ENCODE data around the gene ZNRF3. TPM values are rescaled to one million over a fixed set of nuclear protein-coding genes. Genes with fewer than 3 reads are reported as not detected.
"Not testable (repeated sequence)": the region's sequence is repeated elsewhere in the genome, so short reads cannot be mapped to it uniquely, and the experiment has no call there.

The ZNRF3 gene
- total RNA-seq = 13.6 TPM

DNA sequence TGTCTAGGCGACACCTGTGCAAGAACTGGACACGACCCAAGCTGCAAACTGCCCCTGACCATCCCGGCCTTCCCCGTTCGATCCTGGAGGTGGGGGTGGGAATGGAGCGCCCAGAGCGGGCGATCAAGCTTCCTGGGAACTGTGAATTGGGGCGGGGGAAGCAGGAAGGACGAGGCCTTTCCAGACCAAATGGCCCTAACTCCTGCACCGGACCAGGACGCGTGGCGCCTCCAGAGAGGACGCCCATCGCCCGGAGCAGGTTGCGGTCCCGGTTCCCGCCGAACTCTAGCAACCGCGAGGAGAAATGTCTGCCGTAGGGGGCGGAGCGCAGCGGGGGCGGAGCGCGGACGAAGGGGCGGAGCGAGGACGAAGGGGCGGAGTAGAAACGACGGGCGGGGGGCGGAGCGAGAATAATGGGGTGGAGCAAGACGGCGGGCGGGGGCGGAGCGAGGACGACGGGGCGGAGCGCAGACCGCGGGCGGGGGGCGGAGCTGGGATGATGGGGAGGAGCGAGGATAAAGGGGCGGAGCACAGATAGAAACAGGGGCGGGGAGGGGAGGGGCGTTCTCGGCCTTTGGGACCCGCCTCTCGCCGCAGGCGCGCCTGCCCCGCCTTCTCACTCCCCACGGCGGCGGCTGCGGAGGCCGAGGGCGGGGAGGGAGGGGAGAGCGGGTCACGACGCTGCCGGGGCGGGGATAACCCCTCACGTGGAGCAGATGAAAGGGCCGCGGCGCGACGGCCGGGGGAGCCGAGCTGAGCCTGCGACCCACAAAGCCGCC is at the start of gene ZNRF3:
Gene ZNRF3 (plus strand): TSS at position 695 of the 779 bp plus-strand sequence. CDS start 195 bp downstream, outside the sequence.
- DNase-seq (ENCODE audit: low spot score) = peak; percentile 94

DNA sequence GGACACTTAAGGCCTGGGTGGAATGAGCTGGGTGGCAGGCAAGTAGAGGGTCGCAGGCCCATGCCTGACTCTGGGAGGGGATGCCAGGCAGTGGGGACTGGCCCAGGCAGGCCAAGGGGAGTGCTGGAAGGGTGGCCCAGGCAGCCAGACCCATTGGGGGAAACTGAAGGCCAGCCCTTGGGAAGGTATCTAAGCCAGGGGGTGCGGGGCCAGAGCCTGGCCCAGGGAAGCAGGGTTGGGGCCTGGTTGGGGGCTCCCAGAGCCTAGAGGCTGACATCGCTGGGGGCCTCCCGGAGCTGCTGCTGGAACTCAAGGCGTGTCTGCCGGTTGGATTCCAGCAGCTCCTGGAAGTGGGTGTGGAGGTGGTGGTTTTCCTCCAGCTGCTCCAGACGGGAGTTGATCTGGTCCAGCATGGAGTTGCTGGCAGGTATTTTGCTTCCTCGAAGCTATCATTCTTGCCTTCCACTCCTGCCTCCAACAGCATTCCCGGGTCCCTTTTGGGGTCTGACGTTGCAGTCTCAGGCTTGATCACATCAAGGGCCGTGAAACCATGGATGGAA is 47.7 kb upstream of the ZNRF3 start:
- DNase-seq (ENCODE audit: low spot score) = no peak

DNA sequence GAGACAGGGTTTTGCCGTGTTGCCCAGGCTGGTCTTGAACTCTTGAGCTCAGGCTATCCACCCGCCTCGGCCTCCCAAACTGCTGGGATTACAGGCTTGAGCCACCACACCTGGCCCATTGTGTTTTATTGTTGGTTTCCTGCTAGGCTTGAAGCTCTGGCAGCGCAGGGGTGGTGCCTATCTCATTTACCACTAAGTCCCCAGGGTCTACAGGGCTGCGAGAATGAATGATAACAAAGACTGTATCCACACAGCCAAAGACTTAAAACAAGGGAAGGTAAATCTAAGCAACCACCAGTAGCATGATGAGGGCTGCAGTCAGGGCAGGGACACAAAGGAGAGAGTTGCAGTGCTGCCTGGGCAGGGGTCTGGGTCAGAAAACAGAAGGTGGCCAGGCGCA is 45.7 kb upstream of the ZNRF3 start:
- no peak for DNase-seq (ENCODE audit: low spot score)

DNA sequence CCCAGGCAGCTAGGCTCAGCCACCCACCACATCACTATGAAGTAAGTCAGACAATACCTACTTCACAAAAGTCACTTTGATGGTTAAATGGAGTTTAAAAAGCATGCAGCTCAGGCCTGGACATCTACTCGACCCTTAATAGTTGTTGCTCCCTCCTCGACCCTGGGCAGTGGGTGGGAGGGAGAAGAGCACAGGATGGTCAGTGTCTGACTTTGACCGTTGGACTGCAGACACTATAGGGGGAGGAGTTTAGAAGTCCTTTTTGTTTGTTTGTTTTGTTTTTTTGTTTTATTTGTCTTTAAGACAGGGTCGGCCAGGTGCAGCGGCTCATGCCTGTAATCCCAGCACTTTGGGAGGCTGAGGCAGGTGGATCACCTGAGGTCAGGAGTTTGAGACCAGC is 44.4 kb upstream of the ZNRF3 start:
- no peak for DNase-seq (ENCODE audit: low spot score)

DNA sequence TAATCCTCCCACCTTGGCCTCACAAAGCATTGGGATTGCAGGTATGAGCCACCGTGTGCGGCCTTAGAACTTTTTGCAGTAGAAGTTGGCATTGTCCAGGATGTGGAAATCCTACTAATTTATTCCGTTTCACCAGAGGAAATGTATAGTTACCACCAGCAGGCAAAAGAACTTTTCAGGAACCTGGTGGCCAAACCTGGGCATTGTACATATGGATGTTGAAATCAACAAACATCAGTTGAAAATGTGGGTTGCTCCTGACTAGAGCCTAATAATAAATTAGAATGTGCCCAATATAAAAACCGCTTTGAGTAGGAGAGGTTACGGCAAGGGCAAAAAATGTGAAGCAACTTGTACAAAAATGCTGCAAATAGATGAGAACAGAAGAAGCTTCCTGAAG is 42.3 kb upstream of the ZNRF3 start:
- DNase-seq (ENCODE audit: low spot score) = no peak

DNA sequence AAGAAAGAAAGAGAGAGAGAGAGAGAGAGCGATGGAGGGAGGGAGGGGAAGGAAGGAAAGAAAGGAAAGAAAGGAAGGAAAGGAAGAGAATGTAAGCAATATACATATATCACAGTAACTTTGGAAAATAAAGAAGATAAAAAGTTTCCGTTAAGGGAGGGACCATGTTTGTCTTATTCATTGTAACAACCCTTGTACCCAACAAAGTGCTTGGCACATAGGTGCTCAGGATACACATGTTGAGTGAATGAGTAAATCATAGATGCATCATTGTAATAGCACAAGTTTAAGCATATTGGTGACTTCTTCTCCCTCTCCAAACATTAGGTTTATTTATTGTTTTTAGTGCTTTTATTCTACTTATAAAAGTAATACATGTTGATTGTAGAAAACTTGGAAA is 39.7 kb upstream of the ZNRF3 start:
- DNase-seq (ENCODE audit: low spot score) = no peak

DNA sequence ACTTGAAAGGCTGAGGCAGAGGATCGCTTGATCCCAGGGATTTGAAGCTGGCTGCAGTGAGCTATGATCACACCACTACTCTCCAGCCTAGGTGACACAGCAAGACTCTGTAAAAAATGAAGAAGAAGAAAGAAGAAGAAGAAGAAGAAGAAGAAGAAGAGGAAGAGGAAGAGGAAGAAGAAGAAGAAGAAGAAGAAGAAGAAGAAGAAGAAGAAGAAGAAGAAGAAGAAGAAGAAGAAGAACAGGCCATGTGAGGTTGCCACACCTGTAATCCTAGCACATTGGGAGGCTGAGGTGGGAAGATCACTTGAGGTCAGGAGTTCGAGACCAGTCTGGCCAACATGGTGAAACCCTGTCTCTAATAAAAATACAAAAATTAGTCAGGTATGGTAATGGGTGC is 39.1 kb upstream of the ZNRF3 start:
- DNase-seq (ENCODE audit: low spot score) = not testable (repeated sequence)

DNA sequence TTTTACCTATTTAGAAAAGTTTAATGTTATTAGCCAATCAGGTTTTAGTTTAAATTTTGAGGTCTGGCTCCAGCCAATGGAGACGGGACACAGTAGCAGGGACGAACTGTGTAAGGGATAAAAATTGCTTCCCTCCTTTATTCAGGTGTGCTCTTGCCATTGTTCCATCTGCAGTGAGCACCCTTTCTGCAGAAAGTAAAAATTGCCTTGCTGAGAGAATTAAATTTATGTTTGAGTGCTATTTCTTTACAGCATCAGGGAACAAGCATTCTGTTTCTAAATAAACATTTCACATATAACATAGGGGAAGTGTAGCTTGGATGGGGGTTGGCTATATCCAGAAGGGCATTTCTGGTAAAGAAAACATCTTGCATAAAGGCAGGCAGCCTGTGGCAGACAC is 36.4 kb upstream of the ZNRF3 start:
- DNase-seq (ENCODE audit: low spot score) = no peak

DNA sequence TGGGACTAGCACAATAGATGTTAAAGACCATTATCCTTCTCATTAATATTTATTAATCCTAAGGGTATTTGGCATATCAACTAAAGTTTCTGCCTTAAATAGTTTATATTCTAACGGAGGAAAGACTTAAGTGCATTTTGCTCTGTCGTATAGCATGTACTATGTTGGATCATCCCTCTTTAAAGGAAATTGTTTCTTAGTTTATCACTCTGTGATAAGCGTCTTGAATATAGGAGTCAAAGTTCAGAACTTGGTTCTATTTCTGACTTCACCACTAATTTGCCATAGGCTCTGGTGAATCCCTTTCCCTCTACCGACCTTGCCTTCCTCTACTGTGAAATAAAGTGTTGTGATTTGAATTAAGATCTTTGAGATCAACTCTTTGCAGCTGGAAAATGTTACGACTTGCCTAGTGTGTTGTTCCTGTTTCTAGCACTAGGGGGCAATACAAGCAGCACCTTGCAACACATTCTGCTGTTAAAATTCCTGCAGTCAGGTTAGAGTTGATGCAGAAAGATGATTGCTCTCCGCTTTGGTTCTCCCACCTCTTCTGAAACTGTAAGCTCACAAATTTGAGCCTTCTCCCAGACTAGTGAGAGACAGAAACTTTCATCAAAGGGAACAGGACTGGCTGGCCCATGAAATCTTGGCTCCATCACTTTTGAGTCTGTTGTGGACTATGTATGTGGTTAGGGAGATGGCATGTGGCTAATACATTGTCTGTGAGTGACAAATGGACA is 27.8 kb upstream of the ZNRF3 start:
- peak; percentile 68 for DNase-seq (ENCODE audit: low spot score)

DNA sequence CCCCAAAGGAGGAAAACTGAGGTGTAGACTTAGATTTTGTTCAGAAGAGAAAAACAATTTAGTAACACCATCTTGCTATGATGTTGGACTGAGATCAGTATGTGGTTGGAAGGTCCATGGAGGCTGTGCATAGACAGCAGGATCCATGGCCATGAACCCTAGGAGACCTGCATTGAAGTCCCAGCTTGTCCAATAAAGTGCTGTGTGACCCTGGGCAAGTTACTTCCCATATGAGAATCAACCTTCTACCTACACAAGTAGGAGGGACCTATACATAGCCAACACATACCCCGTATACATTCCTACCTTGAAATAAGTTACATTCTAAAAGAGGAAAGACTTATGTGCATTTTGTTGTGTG is 27.3 kb upstream of the ZNRF3 start:
- DNase-seq (ENCODE audit: low spot score) = no peak

DNA sequence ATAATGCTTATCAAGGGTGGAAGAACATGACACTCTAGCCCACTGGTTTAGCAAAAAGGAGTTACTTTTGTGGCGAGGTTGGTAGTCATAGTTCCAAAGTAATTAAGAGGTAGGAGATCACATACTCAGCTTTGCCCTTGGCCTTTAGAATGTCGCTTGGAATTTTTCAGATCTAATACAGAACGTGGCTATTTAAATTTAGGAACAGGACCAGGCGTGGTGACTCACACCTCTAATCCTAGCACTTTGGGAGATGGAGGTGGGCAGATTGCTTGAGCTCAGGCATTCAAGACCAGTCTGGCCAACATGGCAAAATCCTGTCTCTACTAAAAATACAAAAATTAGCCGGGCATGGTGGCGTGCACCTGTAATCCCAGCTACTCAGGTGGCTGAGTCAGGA is 26.1 kb upstream of the ZNRF3 start:
- DNase-seq (ENCODE audit: low spot score) = no peak

DNA sequence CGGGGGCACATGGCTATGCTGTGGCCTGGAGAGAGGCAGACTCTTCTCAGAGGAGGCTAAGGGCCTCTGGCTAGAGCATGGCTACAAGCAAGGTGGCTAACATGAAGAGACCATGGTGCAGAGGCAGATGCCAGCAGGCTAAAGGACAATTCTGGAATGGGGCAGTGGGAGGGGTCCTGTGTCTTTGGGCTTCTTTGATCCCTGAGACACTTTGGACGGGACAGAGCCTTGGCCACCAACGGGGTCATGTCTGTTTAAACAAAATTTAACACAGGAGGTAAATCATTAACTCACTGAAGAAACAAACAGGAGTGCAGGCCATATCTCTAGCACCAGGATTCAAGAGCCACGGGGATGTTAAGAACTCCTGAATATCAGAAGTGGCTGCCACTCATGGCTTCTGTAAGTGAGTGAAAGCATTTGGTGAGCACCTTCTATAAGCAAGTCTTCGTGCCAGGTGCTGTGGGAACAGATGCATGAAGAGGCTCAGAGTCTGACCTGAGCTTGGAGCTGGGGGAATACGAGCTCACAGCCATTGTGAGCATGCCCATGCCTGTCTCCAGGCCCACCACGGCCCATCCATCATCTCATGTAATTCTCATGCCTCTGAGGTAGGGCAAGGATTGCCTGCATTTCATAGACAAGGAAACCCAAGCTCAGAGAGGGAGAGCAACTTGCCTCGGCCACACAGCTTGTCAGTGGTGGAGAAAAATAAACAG is 18.3 kb upstream of the ZNRF3 start:
- no peak for DNase-seq (ENCODE audit: low spot score)

DNA sequence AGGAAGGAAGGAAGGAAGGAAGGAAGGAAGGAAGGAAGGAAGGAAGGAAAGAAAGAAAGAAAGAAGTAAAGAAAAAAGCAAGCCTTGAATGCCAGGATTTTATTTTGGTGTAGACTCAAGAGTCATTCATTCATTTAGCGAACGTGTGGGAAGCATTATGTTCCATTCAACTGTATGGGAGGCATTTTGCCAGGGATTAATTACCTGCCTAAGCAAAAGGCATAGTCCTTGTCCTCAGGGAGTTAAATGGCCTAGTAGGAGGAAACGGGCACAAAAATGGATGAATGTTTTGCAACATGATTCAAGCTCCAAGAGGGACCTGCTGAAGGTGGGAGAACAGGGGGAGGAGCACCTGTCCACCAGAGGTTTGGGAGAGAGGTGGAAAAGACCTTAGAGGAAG is 16.2 kb upstream of the ZNRF3 start:
- DNase-seq (ENCODE audit: low spot score) = no peak

DNA sequence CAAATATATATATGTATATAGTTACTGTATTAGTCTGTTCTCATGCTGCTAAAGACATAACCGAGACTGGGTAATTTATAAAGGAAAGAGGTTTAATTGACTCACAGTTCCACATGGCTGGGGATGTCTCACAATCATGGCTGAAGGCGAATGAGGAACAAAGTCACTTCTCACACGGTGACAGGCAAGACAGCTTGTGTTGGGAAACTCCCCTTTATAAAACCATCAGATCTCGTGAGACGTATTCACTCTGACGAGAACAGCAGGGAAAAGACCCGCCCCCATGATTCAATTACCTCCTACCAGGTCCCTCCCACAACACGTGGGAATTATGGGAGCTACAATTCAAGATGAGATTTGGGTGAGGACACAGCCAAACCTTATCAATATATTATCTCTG is 15.0 kb upstream of the ZNRF3 start:
- not testable (repeated sequence) for DNase-seq (ENCODE audit: low spot score)

DNA sequence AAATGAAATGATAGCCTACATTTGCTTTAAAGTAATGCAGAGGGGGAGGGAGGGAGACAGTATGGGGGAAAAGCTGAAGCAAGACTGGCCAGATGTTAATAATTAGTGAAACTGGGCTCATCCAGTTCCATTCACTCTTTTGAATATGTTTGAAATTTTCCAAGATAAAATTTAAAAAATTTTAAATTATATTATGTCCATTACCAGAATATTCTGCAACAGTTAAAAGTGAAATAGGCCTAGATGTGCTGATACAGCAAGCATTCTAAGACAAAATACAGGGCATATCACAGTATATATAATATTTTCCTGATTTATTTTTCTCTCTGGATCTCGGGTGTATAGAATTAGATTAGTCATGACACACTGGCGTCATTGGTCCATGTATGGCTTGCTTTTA is 13.6 kb upstream of the ZNRF3 start:
- no peak for DNase-seq (ENCODE audit: low spot score)

DNA sequence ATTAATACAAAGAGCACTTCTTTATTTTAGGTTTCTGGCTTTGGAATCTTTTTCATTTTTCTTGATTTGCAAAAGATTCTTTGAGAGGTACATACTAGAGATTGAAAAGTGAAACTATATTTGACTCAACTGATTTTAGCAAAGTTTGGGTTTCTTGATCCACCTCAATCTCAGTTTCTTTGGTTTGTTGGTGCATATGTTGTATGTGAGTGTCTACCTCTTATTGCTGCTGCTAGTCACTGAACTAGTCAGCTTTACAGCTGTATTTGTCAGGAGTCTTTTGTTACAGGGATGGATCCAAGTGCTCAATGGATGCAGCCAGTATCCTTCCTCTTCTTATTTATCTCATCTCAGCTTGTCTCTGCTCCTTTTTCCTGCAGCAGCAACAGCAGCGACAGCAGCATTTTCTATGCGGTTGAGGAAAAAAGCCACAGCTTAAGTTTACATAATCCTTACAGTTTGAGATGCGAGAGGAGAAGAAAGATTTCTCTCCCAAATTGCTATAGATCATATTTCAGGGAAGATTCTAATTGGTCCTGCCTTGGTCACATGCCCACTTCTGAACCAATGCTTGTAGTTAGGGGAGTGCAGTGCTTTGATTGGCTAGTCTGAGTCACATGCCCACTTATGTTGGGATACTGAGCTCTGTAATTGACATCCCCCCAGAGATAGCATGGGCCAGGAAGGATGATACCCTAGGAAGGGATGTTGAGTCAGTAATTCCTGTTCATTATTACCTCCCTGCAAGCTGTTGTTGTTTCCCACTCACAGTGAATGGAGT is 10.0 kb upstream of the ZNRF3 start:
- no peak for DNase-seq (ENCODE audit: low spot score)

DNA sequence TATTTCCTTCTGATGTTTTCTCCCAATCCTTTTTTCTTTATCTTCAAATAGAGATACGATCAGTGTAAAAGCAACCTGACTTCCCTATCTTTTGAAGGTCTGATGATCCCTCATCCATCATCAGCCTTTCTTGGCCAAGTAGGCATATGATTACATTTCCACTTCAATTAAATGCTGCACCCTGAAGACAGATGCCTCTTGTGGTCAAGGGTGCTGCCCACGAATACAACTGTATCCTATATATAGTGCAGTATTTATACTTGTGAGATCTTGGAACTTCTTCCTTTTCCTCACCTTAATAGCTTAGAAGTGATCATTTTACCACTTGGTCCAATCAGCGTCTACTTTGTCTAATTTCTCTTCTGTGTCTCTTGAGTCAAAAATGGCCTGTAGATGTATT is 9.3 kb upstream of the ZNRF3 start:
- no peak for DNase-seq (ENCODE audit: low spot score)

DNA sequence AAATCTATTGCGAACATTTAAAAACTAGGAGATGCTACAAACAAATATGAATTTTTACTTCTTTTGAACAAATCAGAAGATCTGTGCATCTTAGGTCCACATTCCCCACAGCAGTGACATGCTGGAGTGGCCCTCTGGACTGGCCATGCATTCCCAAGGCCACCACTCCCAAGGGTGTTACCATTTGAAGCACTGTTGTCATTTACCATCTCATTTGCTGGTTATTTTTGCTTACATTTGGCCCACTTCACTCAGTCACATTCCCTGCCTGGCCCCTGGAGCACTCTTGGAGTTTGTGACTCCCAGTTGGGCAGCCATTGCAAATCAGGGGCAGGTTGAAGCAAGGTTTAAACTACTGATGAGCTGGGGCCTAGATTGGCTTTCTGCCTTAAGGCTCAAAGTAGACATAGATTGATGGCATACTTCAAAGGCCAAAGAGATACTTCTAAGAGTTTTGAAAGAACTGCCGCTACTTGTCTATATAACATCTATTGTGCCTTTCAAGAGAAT is 8.5 kb upstream of the ZNRF3 start:
- DNase-seq (ENCODE audit: low spot score) = no peak

DNA sequence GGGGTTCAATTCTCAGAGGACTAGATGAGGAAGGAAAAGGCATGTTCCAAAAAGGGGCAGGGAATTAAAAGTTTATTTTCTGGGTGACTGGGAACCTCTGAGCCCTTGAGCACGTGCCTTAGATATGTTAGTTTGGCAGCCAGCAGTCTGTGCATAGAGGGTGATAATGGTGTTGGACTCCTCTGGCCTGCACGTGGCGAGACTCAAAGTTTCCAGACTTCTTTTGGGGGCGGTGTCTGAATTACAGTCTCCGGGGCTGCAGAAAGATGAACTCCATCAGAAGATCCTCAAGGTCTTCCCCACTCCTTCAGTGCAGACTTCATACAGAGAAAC is 861 bp upstream of the ZNRF3 start:
- DNase-seq (ENCODE audit: low spot score) = no peak

DNA sequence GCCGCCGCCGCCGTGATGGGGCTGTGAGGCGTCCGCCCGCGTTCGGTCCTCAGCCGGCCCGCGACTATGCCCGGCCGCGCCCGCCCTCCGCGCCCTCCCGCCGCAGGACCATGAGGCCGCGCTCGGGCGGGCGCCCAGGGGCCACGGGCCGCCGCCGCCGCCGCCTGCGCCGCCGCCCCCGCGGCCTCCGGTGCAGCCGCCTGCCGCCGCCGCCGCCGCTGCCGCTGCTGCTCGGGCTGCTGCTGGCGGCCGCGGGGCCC is 215 bp downstream of the ZNRF3 start:
- DNase-seq (ENCODE audit: low spot score) = no peak

DNA sequence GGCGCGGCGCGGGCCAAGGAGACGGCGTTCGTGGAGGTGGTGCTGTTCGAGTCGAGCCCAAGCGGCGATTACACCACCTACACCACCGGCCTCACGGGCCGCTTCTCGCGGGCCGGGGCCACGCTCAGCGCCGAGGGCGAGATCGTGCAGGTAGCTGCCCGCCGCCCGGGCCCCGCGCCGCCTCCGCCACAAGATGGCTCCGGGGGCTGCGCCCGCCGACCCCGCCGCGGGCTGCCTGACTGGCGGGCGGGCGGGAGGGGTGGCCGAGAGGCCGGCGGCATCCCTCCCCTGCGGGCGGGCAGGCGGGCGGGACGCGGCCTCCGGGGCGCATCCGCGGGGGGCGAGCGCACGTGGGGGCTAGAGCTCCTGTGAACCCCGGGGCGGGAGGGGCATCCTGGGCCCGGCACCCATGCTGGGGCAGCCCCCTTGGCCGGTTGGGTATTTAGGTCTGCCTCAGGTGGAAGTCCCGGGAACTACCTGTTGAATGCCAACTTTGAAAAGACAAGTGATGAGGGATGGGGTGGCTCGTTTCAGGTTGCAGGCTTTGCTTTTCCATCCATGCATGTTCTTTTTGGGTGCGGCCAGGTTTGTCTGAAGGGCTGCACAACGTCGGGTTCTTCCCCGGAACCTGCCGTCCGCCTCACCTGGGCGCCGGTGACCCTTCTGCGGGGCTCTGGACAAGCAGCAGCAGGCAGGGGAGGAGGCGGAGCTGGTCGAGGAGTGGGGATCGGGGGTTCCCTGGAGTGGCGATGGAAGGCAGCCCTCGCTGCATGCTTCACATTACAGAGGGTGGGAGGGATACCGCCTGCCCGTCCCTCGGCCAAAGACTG is 760 bp downstream of the ZNRF3 start:
- peak; percentile 29 for DNase-seq (ENCODE audit: low spot score)
